GM19238 (cell line): ENCODE results near the gene IL37.
"Not testable (repeated sequence)": the region's sequence is repeated elsewhere in the genome, so short reads cannot be mapped to it uniquely, and the experiment has no call there.

Experiments
- DNase-seq: peaks from one replicate; pipeline ENCODE4 v3.0.0; 2011; ENCODE audit warnings: low spot score; ENCODE audit not compliant: insufficient read length

Gene IL37

DNA sequence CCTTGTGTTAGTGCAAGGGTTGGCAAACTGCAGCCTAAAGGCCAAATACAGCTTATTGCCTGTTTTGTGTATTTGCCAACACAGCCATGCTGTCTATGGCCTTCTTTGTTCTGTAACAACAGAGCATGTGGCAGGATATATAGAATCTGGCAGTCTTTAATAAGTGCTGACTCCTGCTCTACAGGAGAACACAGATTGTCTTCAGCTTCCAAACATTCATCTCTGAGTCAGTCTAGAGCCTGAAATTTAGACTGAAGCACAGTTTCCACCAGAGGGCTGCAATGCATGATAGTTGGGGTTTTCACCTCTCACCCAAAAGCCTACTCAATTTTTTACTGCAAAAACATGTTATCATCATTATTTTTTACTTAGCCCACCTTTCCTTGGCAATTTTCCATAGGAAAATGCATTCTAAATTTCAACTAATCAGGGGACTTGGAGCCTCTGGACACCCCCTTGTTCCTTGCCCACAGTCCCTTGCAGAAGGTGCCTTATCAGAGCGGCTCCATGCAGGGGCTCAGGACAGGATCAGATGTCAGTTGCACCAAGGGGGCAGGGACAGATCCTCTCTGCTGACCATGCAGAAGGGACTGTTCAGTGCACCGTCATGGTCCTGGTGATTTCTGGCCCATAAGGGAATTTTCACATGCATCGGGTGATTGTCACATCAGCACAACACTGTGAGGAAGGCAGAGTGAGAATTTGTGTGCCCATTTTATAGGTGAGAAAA lies 12.4 kb downstream of the IL37 start:
- DNase-seq = no peak

GRCh38 chr2:112923967-112924338 lies 13.0 kb downstream of the IL37 start:
- no peak for DNase-seq

DNA sequence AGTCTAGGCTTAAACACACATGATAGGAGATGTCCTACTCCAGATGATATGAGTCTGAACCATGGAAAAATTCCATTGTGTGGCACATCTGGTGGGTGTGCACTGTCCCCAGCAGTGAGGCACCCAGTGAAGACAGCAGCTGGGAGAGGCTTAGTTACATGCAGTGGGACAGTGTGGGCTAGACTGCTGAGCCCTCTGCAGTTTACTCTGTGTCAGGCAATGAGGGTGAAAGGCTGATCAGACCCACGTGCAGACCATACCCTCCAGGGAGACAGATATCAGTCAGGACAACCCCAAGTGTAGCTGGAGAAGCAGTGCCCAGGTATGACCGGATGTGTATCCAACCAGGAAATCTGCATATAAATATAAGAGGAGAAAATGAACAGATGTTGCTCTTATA lies 13.4 kb downstream of the IL37 start:
- no peak for DNase-seq

- DNase-seq = no peak
Measured at GRCh38 chr2:112924821-112925220, 13.9 kb downstream of the IL37 start.

DNA sequence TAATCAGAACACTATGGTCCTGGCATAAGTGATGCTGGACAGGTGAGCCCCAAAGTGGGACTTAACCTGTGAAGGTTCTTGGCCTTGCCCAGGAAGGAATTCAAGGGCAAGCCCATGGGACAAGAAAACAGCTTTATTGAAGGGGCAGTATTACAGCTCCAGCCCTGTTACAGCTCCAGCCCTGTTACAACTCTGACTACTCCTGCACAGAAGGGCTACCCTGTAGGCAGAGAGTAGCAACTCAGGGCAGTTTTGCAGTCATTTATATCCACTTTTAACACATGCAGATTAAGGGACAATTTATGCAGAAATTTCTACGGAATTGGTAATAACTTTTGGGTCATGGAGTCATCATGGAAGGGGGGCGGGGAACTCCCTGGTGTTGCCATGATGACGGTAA lies 15.7 kb downstream of the IL37 start:
- no peak for DNase-seq

DNA sequence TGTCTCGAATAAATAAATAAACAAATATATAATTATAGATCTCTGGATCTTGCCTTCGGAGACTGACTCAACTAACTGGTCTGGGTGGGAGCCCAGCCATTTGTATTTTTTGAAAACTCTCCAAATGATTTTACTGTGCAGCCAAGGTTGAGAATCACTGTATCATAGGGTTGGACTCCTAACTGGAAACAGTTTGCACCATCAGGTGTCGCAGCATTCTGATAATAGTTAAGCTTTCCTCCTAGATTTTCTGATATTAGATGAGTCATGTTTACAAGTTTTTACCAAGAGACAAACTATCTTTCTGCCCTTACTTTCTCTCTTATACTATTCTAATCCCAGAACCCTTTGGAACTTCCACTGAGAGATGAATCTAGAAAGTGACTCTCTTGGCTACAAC lies 16.8 kb downstream of the IL37 start:
- no peak for DNase-seq

- DNase-seq = no peak
Measured at GRCh38 chr2:112933261-112933660, 22.3 kb downstream of the IL37 start.

DNA sequence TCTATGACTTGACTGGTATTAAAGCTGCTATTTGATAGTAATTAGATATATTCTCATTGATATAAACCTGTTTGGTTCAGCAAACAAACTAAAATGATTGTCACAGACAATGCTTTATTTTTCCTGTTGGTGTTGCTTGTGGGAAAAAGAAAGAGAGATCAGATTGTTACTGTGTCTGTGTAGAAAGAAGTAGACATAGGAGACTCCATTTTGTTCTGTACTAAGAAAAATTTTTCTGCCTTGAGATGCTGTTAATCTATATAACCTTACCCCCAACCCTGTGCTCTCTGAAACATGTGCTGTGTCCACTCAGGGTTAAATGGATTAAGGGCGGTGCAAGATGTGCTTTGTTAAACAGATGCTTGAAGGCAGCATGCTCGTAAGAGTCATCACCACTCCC lies 23.2 kb downstream of the IL37 start:
- DNase-seq = not testable (repeated sequence)

- no peak for DNase-seq
Measured at GRCh38 chr2:112936927-112937232, 25.9 kb downstream of the IL37 start.

DNA sequence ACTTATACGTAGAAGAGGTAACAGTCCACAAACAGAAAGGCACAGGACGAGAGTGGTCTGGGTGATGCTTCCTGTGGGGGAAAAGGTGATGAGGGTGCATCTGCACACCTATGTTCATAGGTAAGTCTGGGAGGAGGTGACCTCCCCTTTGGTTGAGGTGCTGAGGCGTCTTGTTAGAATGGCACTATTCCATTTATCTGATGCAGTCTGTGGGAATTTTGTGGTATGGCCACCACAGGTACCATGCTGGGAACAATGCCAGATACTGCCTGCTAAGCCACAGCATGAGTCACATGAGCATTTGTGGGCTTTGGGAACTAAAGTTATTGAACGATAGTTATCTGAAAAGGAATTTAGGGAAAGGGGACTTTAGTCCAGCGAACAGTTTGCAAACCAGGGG lies 27.9 kb downstream of the IL37 start:
- DNase-seq = no peak

DNA sequence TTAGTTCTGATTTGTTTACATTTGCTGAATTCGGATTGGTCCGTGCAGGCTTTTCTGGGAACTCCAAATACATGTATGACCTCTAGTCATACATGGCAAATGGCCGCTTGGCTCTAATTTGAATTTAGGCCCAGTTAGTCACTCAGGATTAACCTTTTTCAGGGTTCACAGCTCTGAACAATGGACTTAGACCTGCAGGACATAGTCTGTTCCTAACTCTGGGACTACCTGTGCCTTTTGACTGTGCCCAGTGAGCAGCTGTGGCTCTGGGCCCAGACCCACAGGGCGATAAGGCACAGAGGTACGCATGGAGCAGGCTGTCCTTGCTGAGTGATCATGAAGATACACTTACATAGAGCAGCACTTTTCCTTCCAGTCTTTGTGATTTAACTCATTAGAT lies 28.5 kb downstream of the IL37 start:
- no peak for DNase-seq

DNA sequence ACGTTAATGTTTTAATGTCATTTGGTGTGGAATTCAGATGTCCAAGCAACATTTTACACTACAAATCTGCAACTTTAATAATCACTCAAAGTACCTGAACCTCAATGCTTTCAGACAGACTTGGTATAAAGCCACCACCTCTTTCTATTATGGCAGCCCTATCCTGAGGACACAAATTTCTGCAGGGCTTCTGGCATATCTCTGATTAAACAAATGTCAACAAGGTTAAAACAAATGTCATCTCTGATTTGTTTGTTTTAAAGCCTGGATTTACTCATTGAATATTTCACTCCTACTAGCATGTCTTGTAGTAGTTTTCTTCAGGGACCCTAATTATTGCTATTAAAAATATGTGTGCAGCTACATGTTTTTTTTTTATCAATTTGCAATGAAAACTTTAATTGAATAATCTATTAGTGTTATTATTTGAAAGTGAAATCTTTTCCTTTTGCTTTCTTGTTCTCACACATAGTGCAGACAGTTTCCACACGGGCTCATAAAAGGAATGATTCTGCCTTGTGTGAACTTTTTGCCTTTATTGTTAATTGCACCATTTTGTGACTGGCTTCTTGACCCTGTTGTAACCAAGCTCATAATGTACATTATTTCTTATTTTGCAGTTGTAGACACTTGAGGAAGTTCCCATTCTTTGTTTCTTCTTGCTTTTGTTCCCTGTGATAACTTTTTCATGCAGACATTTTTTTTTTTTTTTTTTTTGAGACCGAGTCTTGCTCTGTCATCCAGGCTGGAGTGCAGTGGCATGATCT lies 30.1 kb downstream of the IL37 start:
- DNase-seq = no peak

DNA sequence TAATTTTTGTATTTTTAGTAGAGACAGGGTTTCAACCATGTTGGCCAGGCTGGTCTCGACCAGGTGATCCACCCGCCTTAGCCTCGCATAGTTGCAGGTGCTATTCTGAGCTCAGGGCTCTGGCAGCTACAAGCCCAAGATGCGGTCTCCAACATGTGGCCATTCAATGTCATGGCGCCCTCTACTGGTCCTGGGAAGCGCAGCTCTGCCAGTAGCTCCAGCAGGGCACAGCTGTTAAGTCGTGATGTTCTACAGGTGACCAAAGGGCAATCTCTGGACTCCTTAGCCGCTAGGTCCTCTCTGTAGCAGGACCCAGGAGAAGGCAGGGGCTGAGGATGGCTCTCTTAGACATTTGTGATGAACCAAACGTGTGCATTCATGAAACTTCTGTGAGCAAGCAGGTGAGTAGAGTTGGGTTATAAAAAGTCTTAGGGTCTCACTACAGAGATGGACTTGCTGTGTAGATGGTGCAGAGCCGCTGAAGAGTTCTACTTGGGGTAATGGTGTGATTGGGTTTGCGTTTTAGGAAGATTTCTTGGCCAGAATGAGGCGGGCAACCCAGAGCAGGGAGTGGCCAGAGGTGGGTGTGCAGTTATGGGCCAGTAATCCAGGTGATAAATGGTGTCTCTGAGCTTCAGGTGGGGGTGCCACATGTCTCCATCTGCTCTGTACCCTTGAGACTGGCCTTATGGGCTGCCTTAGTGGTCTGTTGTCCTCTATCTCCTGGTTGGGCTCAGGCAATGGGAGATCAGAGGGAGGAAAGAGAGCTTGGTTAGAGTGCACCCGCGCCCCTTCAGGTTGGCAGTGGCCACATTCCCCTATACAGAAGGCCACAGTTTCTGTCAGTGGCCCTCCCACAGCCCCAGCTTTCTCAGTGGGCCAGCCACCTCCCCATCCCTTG lies 31.0 kb downstream of the IL37 start:
- DNase-seq = peak; percentile 34

- no peak for DNase-seq
Measured at GRCh38 chr2:112942654-112943002, 31.7 kb downstream of the IL37 start.

DNA sequence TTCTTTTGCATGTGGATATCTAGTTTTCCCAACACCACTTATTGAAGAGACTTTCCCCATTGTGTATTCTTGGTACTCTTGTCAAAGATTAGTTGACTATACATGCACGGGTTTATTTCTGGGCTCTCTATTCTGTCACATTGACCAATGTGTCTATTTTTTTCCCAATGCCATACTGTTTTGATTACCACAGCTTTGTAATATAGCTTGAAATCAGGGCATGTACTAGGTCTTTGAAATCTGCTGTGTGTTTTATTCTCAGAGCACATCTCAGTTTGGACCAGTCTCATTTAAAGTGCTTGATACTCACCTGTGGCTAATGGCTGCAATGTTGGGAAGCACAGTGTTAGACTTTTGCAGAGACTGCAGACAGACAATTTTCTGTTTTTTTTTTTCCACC lies 34.0 kb downstream of the IL37 start:
- no peak for DNase-seq

DNA sequence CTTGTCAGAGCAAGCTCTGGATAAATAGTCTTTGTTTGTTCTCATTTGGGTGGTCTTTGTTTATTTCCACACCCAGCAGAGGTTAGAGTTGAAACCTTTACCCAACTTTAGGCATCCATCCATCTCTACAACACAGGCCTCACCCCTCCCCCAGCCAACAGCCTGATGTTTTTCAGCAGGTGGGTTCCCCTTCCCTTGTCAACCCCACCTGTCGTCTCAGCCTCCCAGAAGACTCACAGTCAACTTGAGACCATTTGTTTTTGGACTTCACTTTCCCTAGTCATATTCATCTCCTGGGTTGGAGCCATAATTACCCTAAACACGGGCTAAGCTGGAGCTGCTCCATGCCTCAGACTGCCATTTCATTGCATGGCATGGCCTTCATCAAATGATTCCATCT lies 35.1 kb downstream of the IL37 start:
- DNase-seq = no peak

- no peak for DNase-seq
Measured at GRCh38 chr2:112947374-112947773, 36.4 kb downstream of the IL37 start.

DNA sequence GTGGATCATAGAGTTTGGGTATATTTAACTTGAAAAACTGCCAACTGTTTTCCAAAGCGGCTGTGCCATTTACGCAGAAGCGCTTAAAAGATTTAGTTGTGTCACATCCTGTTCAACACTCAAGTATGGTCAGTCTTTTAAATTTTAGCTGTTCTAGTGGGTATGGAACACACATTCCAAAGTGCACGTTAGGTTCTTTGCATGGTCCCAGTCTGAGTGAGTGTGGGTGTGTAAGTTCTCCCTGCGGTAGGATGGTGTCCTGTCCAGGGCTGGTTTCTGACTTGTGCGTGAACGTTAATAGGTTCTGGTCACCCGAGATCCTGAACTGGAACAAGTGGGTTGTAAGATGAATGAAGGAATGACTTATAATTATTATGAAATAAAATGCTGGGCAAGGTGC lies 38.5 kb downstream of the IL37 start:
- DNase-seq = no peak

DNA sequence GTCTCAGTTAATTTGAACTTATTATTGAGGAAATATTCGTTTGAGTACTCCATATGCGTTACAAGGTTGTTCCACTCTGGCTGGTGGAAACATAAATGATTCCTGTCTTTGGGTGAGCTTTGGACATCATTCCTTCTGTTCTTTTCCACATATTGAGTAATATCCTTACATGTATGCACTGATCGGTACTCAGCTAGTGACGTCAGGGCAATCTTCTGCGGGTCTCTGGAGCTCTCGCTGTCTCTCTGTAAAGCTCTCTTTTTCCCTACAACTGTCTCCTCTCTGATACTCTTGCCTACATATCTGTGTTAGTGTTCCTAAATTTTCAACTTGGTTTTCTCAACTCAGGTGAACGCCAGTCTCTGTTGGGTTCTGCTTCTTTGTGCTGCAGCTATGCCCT lies 43.4 kb downstream of the IL37 start:
- no peak for DNase-seq

- no peak for DNase-seq
Measured at GRCh38 chr2:112957511-112957910, 46.5 kb downstream of the IL37 start.

DNA sequence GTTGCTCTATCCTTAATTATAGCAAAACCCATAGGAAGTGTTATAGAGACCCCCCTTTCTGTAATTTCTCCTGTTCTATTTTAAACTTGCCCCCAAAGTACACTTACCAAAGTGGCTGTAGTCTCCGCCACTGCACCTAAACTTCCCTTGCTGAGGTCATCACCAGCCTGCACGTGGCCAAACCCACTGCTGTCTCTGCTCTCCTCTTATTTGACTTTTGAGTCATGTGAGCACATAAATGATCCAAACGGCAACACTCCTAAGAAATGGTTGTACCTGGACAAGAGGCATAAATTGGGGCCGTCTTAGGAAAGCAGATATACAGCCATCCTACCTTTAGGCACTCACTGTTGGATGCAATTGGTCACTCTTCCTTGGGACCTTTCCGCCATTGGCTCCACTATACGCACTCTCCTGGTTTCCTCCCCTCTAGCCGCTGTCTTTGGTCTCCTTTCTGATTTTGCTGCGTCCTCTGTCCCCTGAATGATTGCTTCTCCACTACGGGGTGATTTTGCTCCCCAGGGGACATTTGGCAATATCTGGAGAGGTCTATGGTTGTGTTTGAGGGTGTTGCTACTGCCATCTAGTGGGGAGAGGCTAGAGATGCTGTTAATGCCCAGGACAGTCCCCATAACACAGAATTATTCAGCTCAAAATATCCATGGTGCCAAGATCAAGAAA lies 47.6 kb downstream of the IL37 start:
- DNase-seq = peak; percentile 29
